Ecto neural progenitor cell (in vitro differentiated cells): ENCODE data around the gene SPANXN2.
A peak's percentile ranks its signal among the peaks of the same experiment; 100 is the strongest.
"Not testable (repeated sequence)": the region's sequence is repeated elsewhere in the genome, so short reads cannot be mapped to it uniquely, and the experiment has no call there.

Experiments used
- DNase-seq: peaks from one replicate; pipeline ENCODE4 v3.0.0-alpha.2; 2018; ENCODE audit warnings: low spot score

SPANXN2 gene

GRCh38 chrX:143720652-143721051 is at the start of gene SPANXN2:
TSS of gene SPANXN2 (minus strand) at chrX:143720752. CDS start at chrX:143720668, 84 bp downstream.
- not testable (repeated sequence) for DNase-seq

GRCh38 chrX:143768976-143769375 is 48.4 kb upstream of the SPANXN2 start:
- no peak for DNase-seq

GRCh38 chrX:143767789-143768188 is 47.2 kb upstream of the SPANXN2 start:
- not testable (repeated sequence) for DNase-seq

- no peak for DNase-seq
Observed at GRCh38 chrX:143757887-143758286, 37.3 kb upstream of the SPANXN2 start.

GRCh38 chrX:143757375-143757774 is 36.8 kb upstream of the SPANXN2 start:
- peak; percentile 72 for DNase-seq

GRCh38 chrX:143754183-143754582 is 33.6 kb upstream of the SPANXN2 start:
- DNase-seq = no peak

- no peak for DNase-seq
Observed at GRCh38 chrX:143733866-143734265, 13.3 kb upstream of the SPANXN2 start.

GRCh38 chrX:143726296-143726695 is 5.7 kb upstream of the SPANXN2 start:
- no peak for DNase-seq

GRCh38 chrX:143701460-143701859 is 19.1 kb downstream of the SPANXN2 start:
- DNase-seq = no peak

- DNase-seq = no peak
Observed at GRCh38 chrX:143694885-143695284, 25.7 kb downstream of the SPANXN2 start.

GRCh38 chrX:143683486-143683885 is 37.1 kb downstream of the SPANXN2 start:
- no peak for DNase-seq

- DNase-seq = no peak
Observed at GRCh38 chrX:143674926-143675325, 45.6 kb downstream of the SPANXN2 start.

GRCh38 chrX:143669395-143669794 is 51.2 kb downstream of the SPANXN2 start:
- DNase-seq = no peak

GRCh38 chrX:143664302-143664701 is 56.2 kb downstream of the SPANXN2 start:
- DNase-seq = no peak

- no peak for DNase-seq
Observed at GRCh38 chrX:143663755-143664154, 56.8 kb downstream of the SPANXN2 start.
